GM19240 (cell line): ENCODE data around the gene PLEKHG4B.
"Not testable (repeated sequence)": the region's sequence is repeated elsewhere in the genome, so short reads cannot be mapped to it uniquely, and the experiment has no call there.

Source experiments
- DNase-seq: peaks from one replicate; pipeline ENCODE4 v3.0.0; 2011; ENCODE audit warnings: low spot score; ENCODE audit not compliant: insufficient read length

PLEKHG4B gene

GRCh38 chr5:155651-156410 lies 63.9 kb downstream of the PLEKHG4B start:
- no peak for DNase-seq

- DNase-seq: no peak
Observed at GRCh38 chr5:156411-157072, 64.6 kb downstream of the PLEKHG4B start.

- DNase-seq: no peak
Observed at GRCh38 chr5:157126-157715, 65.3 kb downstream of the PLEKHG4B start.

GRCh38 chr5:157801-158200 lies 65.8 kb downstream of the PLEKHG4B start:
- no peak for DNase-seq

- no peak for DNase-seq
Observed at GRCh38 chr5:158807-159447, 67.0 kb downstream of the PLEKHG4B start.

- DNase-seq: no peak
Observed at GRCh38 chr5:159448-160172, 67.6 kb downstream of the PLEKHG4B start.

GRCh38 chr5:160173-160510 lies 68.2 kb downstream of the PLEKHG4B start:
- DNase-seq: no peak

GRCh38 chr5:160921-161802 lies 69.2 kb downstream of the PLEKHG4B start:
- no peak for DNase-seq

- DNase-seq: no peak
Observed at GRCh38 chr5:161803-162110, 69.8 kb downstream of the PLEKHG4B start.

GRCh38 chr5:162190-162564 lies 70.2 kb downstream of the PLEKHG4B start:
- no peak for DNase-seq

GRCh38 chr5:162565-163337 lies 70.8 kb downstream of the PLEKHG4B start:
- DNase-seq: no peak

- no peak for DNase-seq
Observed at GRCh38 chr5:163338-163620, 71.3 kb downstream of the PLEKHG4B start.

- no peak for DNase-seq
Observed at GRCh38 chr5:163841-164240, 71.9 kb downstream of the PLEKHG4B start.

- DNase-seq: no peak
Observed at GRCh38 chr5:164244-164643, 72.3 kb downstream of the PLEKHG4B start.

GRCh38 chr5:164783-165182 lies 72.8 kb downstream of the PLEKHG4B start:
- not testable (repeated sequence) for DNase-seq

GRCh38 chr5:166441-167372 lies 74.7 kb downstream of the PLEKHG4B start:
- DNase-seq: no peak

GRCh38 chr5:167511-167910 lies 75.5 kb downstream of the PLEKHG4B start:
- no peak for DNase-seq

- no peak for DNase-seq
Observed at GRCh38 chr5:167982-168660, 76.2 kb downstream of the PLEKHG4B start.
